Measurements from ENCODE around the gene LRRC75A. TPM values are rescaled to one million over a fixed set of nuclear protein-coding genes. Genes with fewer than 3 reads are reported as not detected.

LRRC75A gene
- total RNA-seq, 1 experiment from 2014 or later, result 15.8 TPM

DNA sequence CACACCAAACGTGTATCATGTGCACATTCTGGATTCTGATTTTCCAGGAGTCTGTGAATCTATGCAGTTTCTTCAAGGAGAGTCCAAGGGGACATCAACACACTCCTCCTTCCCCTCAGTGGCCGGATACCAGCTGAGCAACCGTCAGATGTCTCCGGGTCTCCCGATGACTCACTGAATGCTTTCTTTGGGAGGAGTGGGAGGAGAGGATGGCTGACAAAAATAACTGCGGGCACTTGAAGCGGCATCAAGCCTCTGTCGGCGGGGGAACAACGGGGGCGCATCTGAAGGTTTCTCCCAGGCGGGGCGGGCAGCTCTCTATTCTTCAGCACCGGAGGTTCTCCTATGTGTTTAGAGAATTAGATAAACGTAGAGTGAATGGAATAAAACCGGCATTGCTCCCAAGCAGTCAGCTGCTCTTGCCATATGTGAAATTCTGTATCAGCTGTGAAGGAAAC, 24.6 kb upstream of the LRRC75A start:
- CTCF ChIA-PET, result interaction anchor here (0.7 kb wide), 2 partner anchors 153 to 572 kb away, joined by 3 to 4 read pairs; partner anchors contain the start of gene ADORA2B
- Histone ChIP-seq H2AFZ (no peak overlapping the region), H3K9me2 (ENCODE audit: insufficient read depth) (no peaks in the 10 kb centered on the region), H3K4me2 (peak overlapping the region; percentile 68), H3K4me1 (replicated peaks; ENCODE audit: insufficient read depth) (peaks cover 14% of the 10 kb centered on the region), H3F3A (ENCODE audit: insufficient read depth, low read depth) (peaks cover 4% of the 10 kb centered on the region; the same call in 1 of the 2 replicates), H4K20me1 (ENCODE audit: insufficient read depth) (no peaks in the 10 kb centered on the region), H3K4me3 (no peak overlapping the region; the same call in 1 of the 2 replicates), H3K27ac (no peak overlapping the region), H3K79me2 (ENCODE audit: low read depth) (no peaks in the 10 kb centered on the region), H3K9me3 (ENCODE audit: insufficient read depth, low read depth) (no peaks in the 10 kb centered on the region), H3K36me3 (ENCODE audit: low read depth) (no peaks in the 10 kb centered on the region), H3K27me3 (ENCODE audit: insufficient read depth, low read depth) (no peaks in the 10 kb centered on the region)
- intact Hi-C loops (cut with micrococcal nuclease; ENCODE audit: unreplicated experiment), result no loop called here
- POLR2A ChIA-PET (ENCODE audit: unreplicated experiment), result no interaction called here
- DNase-seq, result peak in 1 of 2 experiments; percentile 44
- TF ChIP-seq EZH2 (IDR thresholded peaks at IDR 0.05; ENCODE audit: low read depth), result no peak
- TF ChIP-seq, protein P1, sequence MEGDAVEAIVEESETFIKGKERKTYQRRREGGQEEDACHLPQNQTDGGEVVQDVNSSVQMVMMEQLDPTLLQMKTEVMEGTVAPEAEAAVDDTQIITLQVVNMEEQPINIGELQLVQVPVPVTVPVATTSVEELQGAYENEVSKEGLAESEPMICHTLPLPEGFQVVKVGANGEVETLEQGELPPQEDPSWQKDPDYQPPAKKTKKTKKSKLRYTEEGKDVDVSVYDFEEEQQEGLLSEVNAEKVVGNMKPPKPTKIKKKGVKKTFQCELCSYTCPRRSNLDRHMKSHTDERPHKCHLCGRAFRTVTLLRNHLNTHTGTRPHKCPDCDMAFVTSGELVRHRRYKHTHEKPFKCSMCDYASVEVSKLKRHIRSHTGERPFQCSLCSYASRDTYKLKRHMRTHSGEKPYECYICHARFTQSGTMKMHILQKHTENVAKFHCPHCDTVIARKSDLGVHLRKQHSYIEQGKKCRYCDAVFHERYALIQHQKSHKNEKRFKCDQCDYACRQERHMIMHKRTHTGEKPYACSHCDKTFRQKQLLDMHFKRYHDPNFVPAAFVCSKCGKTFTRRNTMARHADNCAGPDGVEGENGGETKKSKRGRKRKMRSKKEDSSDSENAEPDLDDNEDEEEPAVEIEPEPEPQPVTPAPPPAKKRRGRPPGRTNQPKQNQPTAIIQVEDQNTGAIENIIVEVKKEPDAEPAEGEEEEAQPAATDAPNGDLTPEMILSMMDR (conservative IDR thresholded peaks at IDR 0.05), result no peak
- BruUV-seq (replicated peaks), result no TSS peak

- Histone ChIP-seq H4K20me1 (ENCODE audit: insufficient read depth) (no peaks in the 10 kb centered on the region), H3K9me3 (ENCODE audit: insufficient read depth, low read depth) (no peaks in the 10 kb centered on the region), H3K4me2 (0 out of 2 replicates have a peak overlapping the region, but pooled peaks have one; percentile 68), H3F3A (ENCODE audit: insufficient read depth, low read depth) (peaks cover 4% of the 10 kb centered on the region; the same call in 1 of the 2 replicates), H3K36me3 (ENCODE audit: low read depth) (no peaks in the 10 kb centered on the region), H3K27me3 (ENCODE audit: insufficient read depth, low read depth) (no peaks in the 10 kb centered on the region), H3K79me2 (ENCODE audit: low read depth) (no peaks in the 10 kb centered on the region), H3K9me2 (ENCODE audit: insufficient read depth) (no peaks in the 10 kb centered on the region), H3K4me1 (replicated peaks; ENCODE audit: insufficient read depth) (peaks cover 12% of the 10 kb centered on the region), H3K4me3 (no peak overlapping the region), H2AFZ (no peak overlapping the region), H3K27ac (no peak overlapping the region)
- POLR2A ChIA-PET (ENCODE audit: unreplicated experiment), result no interaction called here
- no peak for TF ChIP-seq EZH2 (IDR thresholded peaks at IDR 0.05; ENCODE audit: low read depth)
- TF ChIP-seq, protein P1 (conservative IDR thresholded peaks at IDR 0.05), result no peak
- intact Hi-C loops (cut with micrococcal nuclease; ENCODE audit: unreplicated experiment), result no loop called here
- CTCF ChIA-PET, result interaction anchor here (0.7 kb wide), 2 partner anchors 152 to 571 kb away, joined by 3 to 4 read pairs; partner anchors contain the start of gene ADORA2B
- no TSS peak for BruUV-seq (replicated peaks)
- DNase-seq, result no peak
Observed at GRCh38 chr17:16515933-16516332, 23.9 kb upstream of the LRRC75A start.

DNA sequence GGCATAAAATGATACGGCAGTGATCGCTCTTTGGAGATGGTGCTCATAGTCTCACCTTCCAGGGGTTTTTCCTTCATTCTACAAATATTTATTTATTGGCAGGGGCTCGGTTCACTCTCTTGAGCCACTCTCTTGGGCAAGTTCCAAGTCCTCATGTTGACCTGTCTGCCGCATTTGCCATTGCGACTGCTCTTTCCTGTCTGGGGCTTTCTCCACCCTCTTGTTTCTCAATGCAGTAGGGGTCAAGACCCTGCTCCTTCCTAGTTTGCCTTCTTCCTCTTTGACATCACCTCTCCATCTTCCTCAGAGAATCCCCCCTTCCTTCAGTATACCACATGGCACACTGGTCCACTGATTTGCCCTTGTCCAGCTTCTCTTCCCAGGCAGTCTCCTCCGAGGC, 21.9 kb upstream of the LRRC75A start:
- no peaks in the 10 kb centered on the region for H4K20me1 ChIP-seq (ENCODE audit: insufficient read depth)
- DNase-seq, result no peak
- no peak overlapping the region for H2AFZ ChIP-seq
- peaks cover 4% of the 10 kb centered on the region; the same call in 1 of the 2 replicates for H3F3A ChIP-seq (ENCODE audit: insufficient read depth, low read depth)
- POLR2A ChIA-PET (ENCODE audit: unreplicated experiment), result no interaction called here
- no peak overlapping the region for H3K4me3 ChIP-seq
- no peak for TF ChIP-seq EZH2 (IDR thresholded peaks at IDR 0.05; ENCODE audit: low read depth)
- TF ChIP-seq, protein P1 (conservative IDR thresholded peaks at IDR 0.05), result no peak
- peaks cover 10% of the 10 kb centered on the region for H3K4me1 ChIP-seq (replicated peaks; ENCODE audit: insufficient read depth)
- H3K9me2 ChIP-seq (ENCODE audit: insufficient read depth), result no peaks in the 10 kb centered on the region
- no peaks in the 10 kb centered on the region for H3K9me3 ChIP-seq (ENCODE audit: insufficient read depth, low read depth)
- CTCF ChIA-PET, result no interaction called here
- no peaks in the 10 kb centered on the region for H3K79me2 ChIP-seq (ENCODE audit: low read depth)
- no TSS peak for BruUV-seq (replicated peaks)
- intact Hi-C loops (cut with micrococcal nuclease; ENCODE audit: unreplicated experiment), result no loop called here
- H3K27me3 ChIP-seq (ENCODE audit: insufficient read depth, low read depth), result no peaks in the 10 kb centered on the region
- H3K4me2 ChIP-seq, result no peak overlapping the region
- no peaks in the 10 kb centered on the region for H3K36me3 ChIP-seq (ENCODE audit: low read depth)
- no peak overlapping the region for H3K27ac ChIP-seq
